ENCODE measurements around the gene CERK. TPM values are rescaled to one million over a fixed set of nuclear protein-coding genes. Genes with fewer than 3 reads are reported as not detected.

The CERK gene
- total and polyA plus RNA-seq, 2 of the 13 experiments (the other 11 are each of a cell fraction or from before 2014, with no cell fraction given) = 40.3 to 41.9 TPM

- no peaks in the 10 kb centered on the region for H3K79me2 ChIP-seq (ENCODE audit: insufficient read depth, low read length)
- BruUV-seq (replicated peaks) = no TSS peak
- no peak for DNase-seq (ENCODE audit: low spot score)
- no peak overlapping the region for H2AFZ ChIP-seq (ENCODE audit: low read length)
- no peaks in the 10 kb centered on the region for H3K27me3 ChIP-seq (ENCODE audit: control insufficient read depth in 1 of 2, insufficient read depth in 2 of 2, low read length in 2 of 2)
- intact Hi-C loops (cut with micrococcal nuclease; ENCODE audit: unreplicated experiment) (no loop called here), in situ Hi-C loops (cut with HindIII; ENCODE audit: extremely low pct_ligation_motif_present, low pct_unique_long_range_greater_than_20kb) (loop anchor here (25.0 kb wide), 1 partner anchor 111 kb away; no protein-coding TSS in a partner anchor)
- no peaks in the 10 kb centered on the region for H3K9me3 ChIP-seq (ENCODE audit: low read length)
- FAIRE-seq = no peak
- H3K4me1 ChIP-seq (ENCODE audit: insufficient read depth, low read length) = no peaks in the 10 kb centered on the region
- H3K27ac ChIP-seq (ENCODE audit: extremely low read length, insufficient read depth, low read length) = no peak overlapping the region
- H3K36me3 ChIP-seq (replicated peaks in 1 of 2; ENCODE audit: control insufficient read depth in 1 of 2, insufficient read depth in 2 of 2, low read length in 2 of 2) = peaks cover 2% of the 10 kb centered on the region in 2 experiments; a peak in 3 of 5 replicates
- no peak for ATAC-seq
- ChIA-PET CTCF (ENCODE audit: low intra/inter-chr PET ratio, low total read pairs) (no interaction called here), POLR2A (no interaction called here)
- H3K4me3 ChIP-seq (replicated peaks in 1 of 3; ENCODE audit: insufficient read depth in 1 of 3, low read depth in 2 of 3, low read length in 3 of 3) = no peak overlapping the region
- 94% methylated on average over 2 of the region's 10 CpGs for WGBS (ENCODE audit: low lambda C conversion rate)
- H3K4me2 ChIP-seq (ENCODE audit: low read depth, low read length) = no peak overlapping the region
- TF ChIP-seq, protein P1, sequence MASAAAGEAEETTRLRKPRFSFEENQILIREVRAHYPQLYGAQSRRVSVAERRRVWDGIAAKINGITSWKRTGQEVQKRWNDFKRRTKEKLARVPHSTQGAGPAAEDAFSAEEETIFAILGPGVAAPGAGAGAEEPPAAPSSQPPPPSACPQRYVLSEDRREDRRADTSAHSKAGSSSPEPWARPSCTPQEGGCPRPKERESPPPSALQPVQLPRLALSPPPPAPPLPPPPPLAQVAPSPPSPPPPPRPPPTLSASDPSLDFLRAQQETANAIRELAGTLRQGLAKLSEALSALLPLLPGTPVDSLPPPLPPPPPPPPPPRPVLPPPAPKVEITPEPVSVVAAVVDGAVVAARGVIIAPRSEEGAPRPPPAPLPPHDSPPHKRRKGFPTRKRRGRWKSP (CRISPR knock-in tag; IDR thresholded peaks at IDR 0.05) = no peak
- TF ChIP-seq ZNF562 (CRISPR knock-in tag; IDR thresholded peaks at IDR 0.05; ENCODE audit: borderline replicate concordance) (no peak), ZMYM4 (CRISPR knock-in tag; IDR thresholded peaks at IDR 0.05) (no peak), MAZ (IDR thresholded peaks at IDR 0.05; ENCODE audit: borderline replicate concordance, low read depth, low read length) (no peak), MAZ (CRISPR knock-in tag; IDR thresholded peaks at IDR 0.05; ENCODE audit: low read depth) (no peak), MZF1 (CRISPR knock-in tag; IDR thresholded peaks at IDR 0.05; ENCODE audit: borderline replicate concordance) (no peak)
- TF ChIP-seq, protein P2, sequence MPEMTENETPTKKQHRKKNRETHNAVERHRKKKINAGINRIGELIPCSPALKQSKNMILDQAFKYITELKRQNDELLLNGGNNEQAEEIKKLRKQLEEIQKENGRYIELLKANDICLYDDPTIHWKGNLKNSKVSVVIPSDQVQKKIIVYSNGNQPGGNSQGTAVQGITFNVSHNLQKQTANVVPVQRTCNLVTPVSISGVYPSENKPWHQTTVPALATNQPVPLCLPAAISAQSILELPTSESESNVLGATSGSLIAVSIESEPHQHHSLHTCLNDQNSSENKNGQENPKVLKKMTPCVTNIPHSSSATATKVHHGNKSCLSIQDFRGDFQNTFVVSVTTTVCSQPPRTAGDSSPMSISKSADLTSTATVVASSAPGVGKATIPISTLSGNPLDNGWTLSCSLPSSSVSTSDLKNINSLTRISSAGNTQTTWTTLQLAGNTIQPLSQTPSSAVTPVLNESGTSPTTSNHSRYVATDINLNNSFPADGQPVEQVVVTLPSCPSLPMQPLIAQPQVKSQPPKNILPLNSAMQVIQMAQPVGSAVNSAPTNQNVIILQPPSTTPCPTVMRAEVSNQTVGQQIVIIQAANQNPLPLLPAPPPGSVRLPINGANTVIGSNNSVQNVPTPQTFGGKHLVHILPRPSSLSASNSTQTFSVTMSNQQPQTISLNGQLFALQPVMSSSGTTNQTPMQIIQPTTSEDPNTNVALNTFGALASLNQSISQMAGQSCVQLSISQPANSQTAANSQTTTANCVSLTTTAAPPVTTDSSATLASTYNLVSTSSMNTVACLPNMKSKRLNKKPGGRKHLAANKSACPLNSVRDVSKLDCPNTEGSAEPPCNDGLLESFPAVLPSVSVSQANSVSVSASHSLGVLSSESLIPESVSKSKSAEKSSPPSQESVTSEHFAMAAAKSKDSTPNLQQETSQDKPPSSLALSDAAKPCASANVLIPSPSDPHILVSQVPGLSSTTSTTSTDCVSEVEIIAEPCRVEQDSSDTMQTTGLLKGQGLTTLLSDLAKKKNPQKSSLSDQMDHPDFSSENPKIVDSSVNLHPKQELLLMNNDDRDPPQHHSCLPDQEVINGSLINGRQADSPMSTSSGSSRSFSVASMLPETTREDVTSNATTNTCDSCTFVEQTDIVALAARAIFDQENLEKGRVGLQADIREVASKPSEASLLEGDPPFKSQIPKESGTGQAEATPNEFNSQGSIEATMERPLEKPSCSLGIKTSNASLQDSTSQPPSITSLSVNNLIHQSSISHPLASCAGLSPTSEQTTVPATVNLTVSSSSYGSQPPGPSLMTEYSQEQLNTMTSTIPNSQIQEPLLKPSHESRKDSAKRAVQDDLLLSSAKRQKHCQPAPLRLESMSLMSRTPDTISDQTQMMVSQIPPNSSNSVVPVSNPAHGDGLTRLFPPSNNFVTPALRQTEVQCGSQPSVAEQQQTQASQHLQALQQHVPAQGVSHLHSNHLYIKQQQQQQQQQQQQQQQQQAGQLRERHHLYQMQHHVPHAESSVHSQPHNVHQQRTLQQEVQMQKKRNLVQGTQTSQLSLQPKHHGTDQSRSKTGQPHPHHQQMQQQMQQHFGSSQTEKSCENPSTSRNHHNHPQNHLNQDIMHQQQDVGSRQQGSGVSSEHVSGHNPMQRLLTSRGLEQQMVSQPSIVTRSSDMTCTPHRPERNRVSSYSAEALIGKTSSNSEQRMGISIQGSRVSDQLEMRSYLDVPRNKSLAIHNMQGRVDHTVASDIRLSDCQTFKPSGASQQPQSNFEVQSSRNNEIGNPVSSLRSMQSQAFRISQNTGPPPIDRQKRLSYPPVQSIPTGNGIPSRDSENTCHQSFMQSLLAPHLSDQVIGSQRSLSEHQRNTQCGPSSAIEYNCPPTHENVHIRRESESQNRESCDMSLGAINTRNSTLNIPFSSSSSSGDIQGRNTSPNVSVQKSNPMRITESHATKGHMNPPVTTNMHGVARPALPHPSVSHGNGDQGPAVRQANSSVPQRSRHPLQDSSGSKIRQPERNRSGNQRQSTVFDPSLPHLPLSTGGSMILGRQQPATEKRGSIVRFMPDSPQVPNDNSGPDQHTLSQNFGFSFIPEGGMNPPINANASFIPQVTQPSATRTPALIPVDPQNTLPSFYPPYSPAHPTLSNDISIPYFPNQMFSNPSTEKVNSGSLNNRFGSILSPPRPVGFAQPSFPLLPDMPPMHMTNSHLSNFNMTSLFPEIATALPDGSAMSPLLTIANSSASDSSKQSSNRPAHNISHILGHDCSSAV (CRISPR knock-in tag; IDR thresholded peaks at IDR 0.05; ENCODE audit: borderline replicate concordance) = no peak
- H4K20me1 ChIP-seq (ENCODE audit: insufficient read depth, low read length) = no peaks in the 10 kb centered on the region
- H3K9ac ChIP-seq (ENCODE audit: insufficient read depth, low read depth, low read length) = no peak overlapping the region
These were observed 64.8 kb downstream of the CERK start for GRCh38 chr22:46673205-46673604.

Data from HepG2 (cell line).